Gastroesophageal sphincter (tissue), 3 donors: ENCODE data around the gene FAM240B.

Experiments
- EP300 ChIP-seq: sonication (generic); formaldehyde crosslinking; IDR thresholded peaks from one replicate; pipeline ENCODE4 v1.6.1; 2017; ENCODE audit warnings: antibody characterized with exemption, mild to moderate bottlenecking
- POLR2A ChIP-seq, 2 donors: fragments of 450-650 bp; IDR thresholded peaks; one replicate each; pipeline ENCODE4 v1.6.1; 2017; ENCODE audit warnings: antibody characterized with exemption in 2 of 2, mild to moderate bottlenecking in 2 of 2, moderate library complexity in 1 of 2
- POLR2AphosphoS5 ChIP-seq: sonication (generic); formaldehyde crosslinking; IDR thresholded peaks from one replicate; pipeline ENCODE4 v1.6.1; 2017; ENCODE audit warnings: antibody characterized with exemption
- TF ChIP-seq, protein P1 (sequence below), 4 experiments: fragments of 200-600 bp in 2 of 4; fragments of 450-650 bp in 2 of 4; sonication (generic) in 1 of 4; IDR thresholded peaks; one replicate each; pipeline ENCODE4 v1.5.1; 2017 to 2019; ENCODE audit warnings: antibody characterized with exemption in 4 of 4, mild to moderate bottlenecking in 2 of 4, moderate library complexity in 2 of 4

GRCh38 chr9:38683336-38683735 lies 36.6 kb downstream of the FAM240B start:
- TF ChIP-seq, protein P1, sequence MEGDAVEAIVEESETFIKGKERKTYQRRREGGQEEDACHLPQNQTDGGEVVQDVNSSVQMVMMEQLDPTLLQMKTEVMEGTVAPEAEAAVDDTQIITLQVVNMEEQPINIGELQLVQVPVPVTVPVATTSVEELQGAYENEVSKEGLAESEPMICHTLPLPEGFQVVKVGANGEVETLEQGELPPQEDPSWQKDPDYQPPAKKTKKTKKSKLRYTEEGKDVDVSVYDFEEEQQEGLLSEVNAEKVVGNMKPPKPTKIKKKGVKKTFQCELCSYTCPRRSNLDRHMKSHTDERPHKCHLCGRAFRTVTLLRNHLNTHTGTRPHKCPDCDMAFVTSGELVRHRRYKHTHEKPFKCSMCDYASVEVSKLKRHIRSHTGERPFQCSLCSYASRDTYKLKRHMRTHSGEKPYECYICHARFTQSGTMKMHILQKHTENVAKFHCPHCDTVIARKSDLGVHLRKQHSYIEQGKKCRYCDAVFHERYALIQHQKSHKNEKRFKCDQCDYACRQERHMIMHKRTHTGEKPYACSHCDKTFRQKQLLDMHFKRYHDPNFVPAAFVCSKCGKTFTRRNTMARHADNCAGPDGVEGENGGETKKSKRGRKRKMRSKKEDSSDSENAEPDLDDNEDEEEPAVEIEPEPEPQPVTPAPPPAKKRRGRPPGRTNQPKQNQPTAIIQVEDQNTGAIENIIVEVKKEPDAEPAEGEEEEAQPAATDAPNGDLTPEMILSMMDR (IDR thresholded peaks at IDR 0.05), result no peak
- TF ChIP-seq EP300 (no peak), POLR2A (IDR thresholded peaks at IDR 0.05) (no peak), POLR2AphosphoS5 (no peak)
